Activated CD8-positive, alpha-beta memory T cell treated with anti-CD3 and anti-CD28 coated beads, Interleukin-2, amount 50 U/mL, for 24 hours (primary cell): ENCODE results near the gene GPR27.

Experiments used
- DNase-seq: peaks from one replicate; pipeline ENCODE4 v3.0.0-alpha.2; 2020; ENCODE audit errors: extremely low read depth

GPR27 gene

DNA sequence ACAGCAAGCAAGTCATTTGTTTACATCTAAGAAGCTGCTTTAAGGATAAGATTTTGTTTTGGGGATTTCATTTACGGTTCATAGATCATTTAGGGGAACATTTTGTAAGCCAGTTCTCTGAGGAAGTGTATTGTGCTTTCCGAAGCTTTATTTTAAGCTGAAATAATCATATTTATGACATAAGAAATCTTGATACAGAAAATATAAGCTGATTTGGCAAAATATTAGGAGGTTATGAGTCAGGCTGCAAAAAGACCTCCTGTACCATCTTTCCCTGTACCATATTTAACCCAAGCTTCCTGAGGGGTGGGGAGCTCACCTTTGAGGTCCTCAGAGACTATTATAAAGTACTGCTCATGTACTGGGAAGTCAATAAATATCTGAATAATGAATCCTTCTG lies 20.3 kb upstream of the GPR27 start:
- DNase-seq = no peak

- no peak for DNase-seq
Observed at GRCh38 chr3:71734881-71735280, 18.8 kb upstream of the GPR27 start.

DNA sequence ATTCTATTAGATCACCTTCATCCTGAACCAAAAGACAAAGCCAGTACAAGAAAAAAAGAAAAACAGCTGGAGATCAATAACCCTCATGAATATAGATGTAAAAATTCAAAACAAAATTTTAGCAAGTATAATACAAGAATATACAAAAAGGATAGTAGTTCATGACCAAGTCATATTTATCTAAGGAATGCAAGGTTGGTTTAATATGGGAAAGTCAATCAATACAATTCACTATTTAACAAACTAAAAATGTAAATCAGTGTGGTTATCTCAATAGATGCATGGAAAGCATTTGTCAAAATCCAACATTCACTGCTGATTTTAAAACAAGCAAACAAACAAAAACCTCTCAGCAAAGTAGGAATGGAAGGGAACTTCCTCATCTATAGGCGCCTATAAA lies 11.0 kb upstream of the GPR27 start:
- no peak for DNase-seq

- no peak for DNase-seq
Observed at GRCh38 chr3:71744738-71745137, 8.9 kb upstream of the GPR27 start.

- no peak for DNase-seq
Observed at GRCh38 chr3:71751602-71752001, 2.1 kb upstream of the GPR27 start.

DNA sequence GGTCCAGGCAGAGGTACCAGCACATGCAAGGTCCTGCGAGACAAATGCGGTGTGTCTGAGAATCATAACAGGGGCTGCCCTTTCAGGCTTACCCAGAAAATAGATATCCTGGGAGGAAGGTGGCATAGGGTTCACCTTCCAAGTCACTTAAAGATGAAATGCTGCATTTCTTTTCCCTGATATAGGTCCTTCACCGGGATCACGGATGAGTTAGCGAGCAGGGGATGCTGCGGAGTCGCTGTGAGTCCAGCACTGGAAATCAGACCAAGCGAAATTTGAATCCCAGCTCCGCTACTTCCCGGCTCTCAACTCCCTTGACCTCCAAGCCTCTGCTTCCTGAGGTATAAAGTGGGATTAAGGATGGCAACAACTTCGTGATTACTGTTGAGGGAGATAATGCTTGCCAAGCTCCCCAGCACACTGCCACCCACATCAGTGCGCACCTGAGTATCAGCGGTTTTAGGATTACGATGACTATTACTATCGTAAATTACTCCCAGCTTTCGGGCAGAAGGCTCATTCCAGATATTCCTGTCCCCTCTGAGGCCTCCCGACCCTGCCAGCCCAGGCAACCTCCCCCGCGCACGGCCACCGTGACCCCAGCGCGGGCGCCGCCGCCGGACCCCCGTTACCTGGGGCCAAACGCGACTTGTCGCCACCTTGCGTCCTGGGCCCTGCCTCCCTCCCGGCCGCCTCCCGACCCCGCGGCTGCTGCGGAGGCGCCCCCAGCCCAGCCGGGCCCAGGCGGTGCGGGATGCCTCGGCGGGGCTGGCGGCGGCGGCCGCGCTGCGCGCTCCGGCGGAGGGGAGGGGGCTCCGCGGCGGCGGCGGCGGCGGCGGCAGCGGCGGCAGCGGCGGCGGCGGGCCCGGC lies 589 bp upstream of the GPR27 start:
- DNase-seq = no peak

GRCh38 chr3:71754610-71755253 lies 1.1 kb downstream of the GPR27 start:
- DNase-seq = no peak

DNA sequence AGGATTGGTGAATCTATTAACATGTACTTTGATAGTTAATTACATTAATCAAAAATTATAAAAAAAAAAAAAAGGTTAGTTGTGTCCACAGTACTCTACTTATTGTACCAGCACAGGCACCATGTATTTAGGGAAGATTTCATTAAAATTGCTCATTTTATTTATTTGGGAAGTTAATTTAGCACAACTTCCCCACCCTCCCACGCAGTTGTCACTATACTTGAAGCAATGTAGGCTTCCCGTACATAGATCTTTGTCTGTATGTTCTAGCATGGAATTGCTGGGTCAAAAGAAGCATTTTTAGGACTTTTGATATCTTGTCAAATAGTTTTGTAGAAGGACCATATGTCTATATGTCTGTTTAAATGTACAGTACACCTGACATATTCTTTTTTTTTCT lies 4.4 kb downstream of the GPR27 start:
- DNase-seq = no peak

- no peak for DNase-seq
Observed at GRCh38 chr3:71759401-71759800, 5.7 kb downstream of the GPR27 start.

DNA sequence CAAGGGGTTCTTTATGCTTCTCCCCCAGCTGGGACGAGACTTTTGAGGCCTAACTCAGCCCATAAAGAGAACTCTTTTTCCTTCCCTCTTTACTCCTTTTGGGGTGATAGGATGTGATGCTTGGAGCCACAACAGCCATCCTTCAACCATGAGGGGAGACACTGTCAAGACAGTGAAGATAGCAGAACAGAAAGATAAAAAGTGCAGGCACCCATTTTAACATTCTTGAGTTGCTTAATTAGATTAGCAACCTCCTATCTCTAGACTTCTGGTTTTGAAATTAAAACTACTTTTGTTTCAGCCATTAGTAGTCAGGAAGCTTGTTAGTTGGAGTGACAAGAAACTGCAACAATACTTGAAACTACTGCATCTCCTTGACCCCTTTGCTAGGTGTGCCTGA lies 6.5 kb downstream of the GPR27 start:
- no peak for DNase-seq

- DNase-seq = no peak
Observed at GRCh38 chr3:71763426-71763825, 9.8 kb downstream of the GPR27 start.

DNA sequence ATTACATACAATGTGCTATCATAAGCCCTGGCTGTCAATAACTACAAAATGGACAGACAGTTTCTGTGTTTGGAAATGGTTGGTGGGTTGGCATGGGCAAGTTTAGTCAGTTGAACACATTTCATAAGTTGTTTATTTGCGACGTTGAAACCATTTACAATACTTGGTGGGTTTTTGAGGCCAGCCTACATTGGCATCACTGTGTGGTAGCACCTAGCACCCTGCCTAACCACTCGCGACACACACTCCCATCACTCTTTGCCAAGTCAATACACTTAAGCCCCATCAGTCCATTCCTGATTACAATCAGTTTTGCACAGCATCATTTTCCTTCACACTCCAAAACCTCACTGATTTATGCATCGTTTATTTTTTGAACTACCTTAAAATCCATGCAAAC lies 17.5 kb downstream of the GPR27 start:
- DNase-seq = no peak

DNA sequence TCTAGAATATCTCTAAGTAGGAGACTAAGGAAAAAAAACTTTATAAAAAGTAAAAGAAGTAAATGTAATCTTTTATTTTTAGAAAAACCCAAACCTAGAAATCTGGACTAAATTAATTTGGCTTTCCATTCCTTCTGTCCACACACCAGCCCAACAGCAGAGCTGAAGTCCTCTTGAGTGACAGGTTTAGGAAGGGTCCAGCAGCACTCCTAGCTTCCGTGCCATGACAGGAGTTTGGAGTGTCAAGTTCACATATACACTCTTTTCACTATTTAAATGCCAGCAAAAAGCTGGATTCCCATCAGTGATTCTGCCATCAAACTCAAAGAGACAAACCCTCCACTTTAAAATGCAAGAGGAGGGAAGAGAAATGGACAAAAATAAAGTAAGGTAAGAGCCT lies 18.2 kb downstream of the GPR27 start:
- DNase-seq = no peak

DNA sequence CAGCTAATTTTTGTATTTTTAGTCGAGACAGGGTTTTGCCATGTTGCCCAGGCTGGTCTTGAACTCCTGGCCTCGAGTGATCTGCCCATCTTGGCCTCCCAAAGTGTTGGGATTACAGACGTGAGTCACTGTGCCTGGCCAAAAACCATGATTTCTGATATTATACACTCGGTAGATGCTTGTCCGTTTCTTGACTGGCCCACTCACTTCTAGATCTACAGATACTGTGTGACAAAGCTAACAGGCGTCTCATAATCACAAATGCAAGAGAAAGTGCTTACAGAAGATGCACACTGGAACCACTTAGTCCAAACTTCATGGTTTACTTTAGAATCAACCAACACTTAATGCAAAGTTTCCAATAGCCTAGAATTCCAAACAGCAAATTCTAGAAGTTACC lies 22.9 kb downstream of the GPR27 start:
- no peak for DNase-seq

DNA sequence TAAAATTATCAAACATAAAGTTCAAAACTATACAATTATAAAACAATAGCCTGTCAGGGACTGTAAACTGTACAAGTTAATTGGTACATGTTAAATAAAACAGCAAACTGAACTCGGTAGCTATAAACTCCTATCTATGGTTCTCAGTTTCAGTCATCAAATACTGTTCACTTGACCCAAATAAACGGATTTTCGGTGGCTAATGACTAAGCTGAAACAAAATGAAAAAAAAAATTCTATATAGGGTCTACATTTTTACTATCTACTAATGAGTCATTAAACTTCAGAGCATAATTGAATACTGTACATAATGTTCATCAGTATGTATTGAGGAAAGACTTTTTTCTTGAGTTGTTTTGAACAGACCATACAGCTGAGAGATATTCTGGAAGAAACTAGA lies 24.7 kb downstream of the GPR27 start:
- no peak for DNase-seq

DNA sequence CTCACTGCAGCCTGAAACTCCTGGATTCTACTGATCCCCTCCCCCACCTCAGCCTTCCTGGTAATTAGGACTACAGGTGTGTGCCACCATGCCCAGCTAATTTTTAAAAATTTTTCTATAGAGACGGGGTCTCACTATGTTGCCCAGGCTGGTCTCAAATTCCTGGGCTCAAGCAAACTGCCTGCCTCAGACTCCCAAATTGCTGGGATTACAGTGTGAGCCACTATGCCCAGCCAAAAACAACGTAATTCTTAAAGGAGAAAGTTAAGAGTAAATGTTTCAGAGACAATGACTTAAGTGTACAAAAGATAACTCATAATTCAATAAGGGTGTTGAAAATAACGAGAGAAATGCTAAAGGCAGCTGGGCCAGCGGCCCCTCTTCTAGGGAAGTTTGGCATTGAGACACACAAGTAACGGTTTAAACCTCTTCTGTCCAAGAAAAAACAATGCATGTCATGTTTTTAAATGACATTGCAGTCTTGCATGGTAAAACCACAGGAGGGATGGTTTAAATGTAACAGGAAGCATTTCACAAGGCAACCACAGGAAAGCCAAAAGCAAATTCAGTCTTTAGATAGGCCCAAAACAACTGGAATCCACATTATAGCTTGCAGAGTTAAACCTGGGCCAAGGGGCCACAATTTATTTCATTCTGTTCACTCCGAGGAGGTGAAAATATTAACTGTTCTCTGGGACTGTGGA lies 26.2 kb downstream of the GPR27 start:
- DNase-seq = no peak

DNA sequence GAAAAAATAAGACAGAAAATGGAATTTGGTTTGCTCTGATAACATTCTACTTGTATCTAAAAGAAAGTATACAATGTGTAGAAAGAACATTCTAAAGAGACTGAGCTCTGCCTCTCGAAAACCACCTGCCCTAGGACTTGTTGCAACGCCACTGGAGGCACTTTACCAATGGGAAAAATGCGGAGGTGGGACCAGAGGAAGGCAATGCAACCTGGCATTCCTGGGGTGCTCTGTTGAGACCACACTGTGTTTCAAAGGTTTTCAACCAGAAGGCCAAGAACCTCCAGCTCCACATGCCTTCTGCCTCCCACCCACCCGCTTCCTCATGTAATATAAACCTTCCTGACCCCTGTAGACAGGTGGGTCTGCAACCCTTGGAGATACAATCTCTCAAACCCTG lies 26.8 kb downstream of the GPR27 start:
- DNase-seq = no peak

DNA sequence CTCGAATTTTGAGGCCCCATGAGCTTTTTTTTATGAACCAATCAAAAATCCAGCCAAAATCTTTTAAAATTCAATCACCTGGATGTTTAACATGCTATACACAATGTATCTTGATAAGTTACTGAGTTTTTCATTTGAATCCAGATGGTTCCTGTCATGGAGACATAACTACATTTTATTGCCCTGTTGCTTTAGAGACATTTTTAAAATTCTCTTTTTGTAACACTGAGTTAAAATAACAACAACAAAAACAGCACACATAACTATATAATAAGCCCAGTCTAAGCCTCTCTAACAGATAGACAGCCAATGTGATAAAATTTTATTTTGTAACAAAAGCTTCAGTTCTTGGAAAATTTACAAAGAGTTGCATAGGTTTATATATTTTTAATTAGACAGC lies 29.5 kb downstream of the GPR27 start:
- DNase-seq = no peak

GRCh38 chr3:71784201-71784913 lies 30.7 kb downstream of the GPR27 start:
- no peak for DNase-seq

DNA sequence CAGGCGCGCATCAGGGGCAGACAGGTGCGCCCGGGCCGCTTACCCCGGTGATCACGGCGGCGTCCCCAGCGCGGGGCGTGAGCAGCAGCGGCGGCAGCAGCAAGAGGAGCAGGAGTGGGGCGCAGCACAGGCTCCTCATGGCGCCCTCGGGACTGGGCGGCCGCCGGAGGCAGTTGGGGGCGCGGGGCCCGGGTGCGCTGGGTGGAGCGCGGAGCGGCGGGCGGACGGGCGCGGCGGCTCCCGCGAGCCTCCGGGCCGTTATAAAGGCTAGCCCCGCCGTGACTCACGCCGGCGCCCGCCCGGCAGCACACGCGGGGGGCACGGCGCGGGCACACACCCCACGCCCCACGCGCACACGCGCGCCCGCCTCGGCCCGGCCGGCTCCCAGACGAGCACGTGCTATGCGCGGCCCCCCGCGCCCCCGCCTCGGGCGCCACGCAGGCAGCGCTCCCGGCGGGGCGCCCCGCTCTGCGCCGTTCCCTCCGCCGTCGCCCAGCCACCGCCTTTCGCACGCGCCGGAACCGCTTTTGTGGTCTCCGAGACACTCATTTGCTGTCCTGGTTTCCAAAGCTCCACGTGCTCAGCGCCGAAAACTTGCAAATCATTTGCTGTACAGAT lies 31.4 kb downstream of the GPR27 start, which contains the start of gene PROK2:
Gene PROK2, minus strand, starts transcription at position 235 of the 618 bp plus-strand sequence. Its CDS starts 96 bp downstream, at position 139.
- no peak for DNase-seq

DNA sequence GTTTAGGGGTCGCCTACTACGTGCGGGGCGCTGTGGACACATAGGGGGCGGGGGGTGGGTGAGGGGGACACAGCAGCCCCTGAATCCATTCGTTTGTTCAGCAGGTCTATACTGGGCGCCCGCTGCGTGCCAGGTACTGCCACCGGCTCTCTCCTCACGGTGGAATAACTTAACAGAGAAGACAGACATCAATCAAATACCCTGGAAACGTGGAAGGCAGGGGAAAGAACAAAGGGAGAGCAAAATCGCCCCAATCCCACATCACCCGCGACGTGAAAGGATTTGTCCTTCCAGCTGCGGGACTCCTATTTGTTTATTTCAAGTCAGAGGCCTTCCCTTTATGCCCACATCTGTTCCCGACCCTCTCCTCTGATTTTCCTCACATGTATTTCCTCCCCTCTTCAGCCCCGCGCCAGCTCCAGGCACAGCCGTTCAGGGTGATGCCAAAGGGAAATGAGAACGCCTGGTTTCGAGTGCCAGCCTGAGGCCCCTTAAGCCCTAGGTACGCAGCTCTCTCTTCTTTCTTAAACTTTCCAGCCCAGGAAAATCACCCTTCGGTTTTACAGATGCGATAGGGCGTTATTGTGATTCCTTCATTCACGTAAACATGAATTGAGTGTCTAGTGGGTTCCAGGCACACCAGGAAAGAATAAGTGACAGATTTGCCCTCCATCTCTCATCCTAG lies 32.0 kb downstream of the GPR27 start:
- no peak for DNase-seq
